Measurements from ENCODE around the gene DOCK1.

DNA sequence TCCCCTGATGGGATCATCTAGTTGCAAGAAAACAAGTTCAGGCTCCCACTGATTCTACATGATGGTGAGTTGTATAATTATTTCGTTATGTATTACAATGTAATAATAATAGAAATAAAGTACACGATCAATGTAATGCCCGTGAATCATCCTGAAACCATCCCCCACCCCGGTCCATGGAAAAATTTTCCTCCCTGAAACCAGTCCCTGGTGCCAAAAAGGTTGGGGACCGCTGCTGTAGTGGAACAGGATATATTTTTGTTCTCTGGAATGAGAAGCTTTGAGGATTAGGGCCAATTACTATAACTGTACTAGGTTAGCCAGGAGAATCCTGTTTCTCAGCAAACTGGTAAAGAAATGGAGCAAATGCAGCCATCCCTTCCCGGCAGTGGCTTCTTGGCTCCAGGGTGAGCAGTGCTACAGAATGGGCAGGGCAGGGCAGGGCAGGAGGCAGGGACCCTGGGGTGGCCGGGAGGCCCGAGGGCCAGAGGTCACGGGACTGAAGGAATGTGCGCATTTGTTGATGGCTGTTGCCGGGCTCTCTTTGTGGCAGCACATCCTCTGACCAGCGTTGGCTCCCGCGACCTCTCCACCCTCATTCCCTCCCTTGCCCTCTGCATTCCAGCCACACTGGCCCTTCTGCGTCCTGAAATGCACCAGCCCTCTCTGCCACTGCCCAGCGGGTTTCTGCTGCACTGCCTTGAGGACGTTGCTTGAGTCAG, 481.5 kb downstream of the DOCK1 start:
- TF ChIP-seq, protein P1, sequence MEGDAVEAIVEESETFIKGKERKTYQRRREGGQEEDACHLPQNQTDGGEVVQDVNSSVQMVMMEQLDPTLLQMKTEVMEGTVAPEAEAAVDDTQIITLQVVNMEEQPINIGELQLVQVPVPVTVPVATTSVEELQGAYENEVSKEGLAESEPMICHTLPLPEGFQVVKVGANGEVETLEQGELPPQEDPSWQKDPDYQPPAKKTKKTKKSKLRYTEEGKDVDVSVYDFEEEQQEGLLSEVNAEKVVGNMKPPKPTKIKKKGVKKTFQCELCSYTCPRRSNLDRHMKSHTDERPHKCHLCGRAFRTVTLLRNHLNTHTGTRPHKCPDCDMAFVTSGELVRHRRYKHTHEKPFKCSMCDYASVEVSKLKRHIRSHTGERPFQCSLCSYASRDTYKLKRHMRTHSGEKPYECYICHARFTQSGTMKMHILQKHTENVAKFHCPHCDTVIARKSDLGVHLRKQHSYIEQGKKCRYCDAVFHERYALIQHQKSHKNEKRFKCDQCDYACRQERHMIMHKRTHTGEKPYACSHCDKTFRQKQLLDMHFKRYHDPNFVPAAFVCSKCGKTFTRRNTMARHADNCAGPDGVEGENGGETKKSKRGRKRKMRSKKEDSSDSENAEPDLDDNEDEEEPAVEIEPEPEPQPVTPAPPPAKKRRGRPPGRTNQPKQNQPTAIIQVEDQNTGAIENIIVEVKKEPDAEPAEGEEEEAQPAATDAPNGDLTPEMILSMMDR (IDR thresholded peaks at IDR 0.05), result no peak
- TF ChIP-seq EZH2 (IDR thresholded peaks at IDR 0.05) (no peak), EZH2phosphoT487 (IDR thresholded peaks at IDR 0.05) (no peak)
